22Rv1 (cell line): ENCODE results near the gene TMEM53.

Source experiments
- ZFX ChIP-seq: fragments of 450-650 bp; IDR thresholded peaks from 2 replicates; pipeline ENCODE4 v1.6.1; 2017; ENCODE audit warnings: antibody characterized with exemption, borderline replicate concordance
- TF ChIP-seq, protein P1 (sequence below): fragments of 450-650 bp; IDR thresholded peaks from 2 replicates; pipeline ENCODE4 v1.5.1; 2017; ENCODE audit warnings: mild to moderate bottlenecking

DNA sequence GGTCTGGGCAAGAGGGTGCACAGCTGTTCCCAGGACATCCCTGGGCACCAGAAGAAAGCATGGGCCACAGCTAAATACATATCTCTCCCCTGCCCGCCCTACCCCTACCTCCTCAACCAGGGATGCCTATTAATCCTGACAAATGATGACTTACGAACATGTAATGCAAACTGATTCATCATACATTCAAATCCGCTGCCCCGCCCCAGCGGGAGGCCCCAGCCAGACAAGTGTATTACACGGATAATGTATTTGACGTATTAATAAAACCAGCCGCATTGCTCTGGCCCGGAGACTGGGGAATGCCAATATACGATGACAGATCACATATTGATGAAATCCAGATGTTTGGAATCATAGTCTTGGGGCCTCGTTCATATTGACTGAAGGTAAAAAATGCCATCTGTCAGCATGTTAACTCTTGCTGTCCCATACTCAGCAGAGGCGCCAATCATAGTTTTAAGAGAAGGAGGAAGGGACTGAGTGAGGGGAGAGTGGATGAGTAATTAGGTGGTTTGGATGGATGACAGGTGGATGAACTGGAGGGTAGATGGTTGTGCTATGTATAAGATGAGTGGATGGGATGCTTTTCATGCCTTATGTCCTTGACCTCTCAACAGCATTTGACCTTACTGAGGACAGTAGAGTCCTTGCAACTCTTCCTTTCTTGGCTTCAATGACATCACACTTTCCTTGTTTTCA lies 68.2 kb downstream of the TMEM53 start:
- TF ChIP-seq, protein P1, sequence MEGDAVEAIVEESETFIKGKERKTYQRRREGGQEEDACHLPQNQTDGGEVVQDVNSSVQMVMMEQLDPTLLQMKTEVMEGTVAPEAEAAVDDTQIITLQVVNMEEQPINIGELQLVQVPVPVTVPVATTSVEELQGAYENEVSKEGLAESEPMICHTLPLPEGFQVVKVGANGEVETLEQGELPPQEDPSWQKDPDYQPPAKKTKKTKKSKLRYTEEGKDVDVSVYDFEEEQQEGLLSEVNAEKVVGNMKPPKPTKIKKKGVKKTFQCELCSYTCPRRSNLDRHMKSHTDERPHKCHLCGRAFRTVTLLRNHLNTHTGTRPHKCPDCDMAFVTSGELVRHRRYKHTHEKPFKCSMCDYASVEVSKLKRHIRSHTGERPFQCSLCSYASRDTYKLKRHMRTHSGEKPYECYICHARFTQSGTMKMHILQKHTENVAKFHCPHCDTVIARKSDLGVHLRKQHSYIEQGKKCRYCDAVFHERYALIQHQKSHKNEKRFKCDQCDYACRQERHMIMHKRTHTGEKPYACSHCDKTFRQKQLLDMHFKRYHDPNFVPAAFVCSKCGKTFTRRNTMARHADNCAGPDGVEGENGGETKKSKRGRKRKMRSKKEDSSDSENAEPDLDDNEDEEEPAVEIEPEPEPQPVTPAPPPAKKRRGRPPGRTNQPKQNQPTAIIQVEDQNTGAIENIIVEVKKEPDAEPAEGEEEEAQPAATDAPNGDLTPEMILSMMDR, result no peak
- TF ChIP-seq ZFX, result no peak
